H1 (cell line): ENCODE data around the gene G3BP1. TPM values are rescaled to one million over a fixed set of nuclear protein-coding genes. Genes with fewer than 3 reads are reported as not detected.

Experiments
- GABPA ChIP-seq: IDR thresholded peaks from 2 replicates; pipeline ENCODE4 v1.6.1; 2011; ENCODE audit warnings: mild to moderate bottlenecking, low read length, moderate library complexity, borderline replicate concordance; ENCODE audit not compliant: insufficient read depth
- POLR2AphosphoS5 ChIP-seq: IDR thresholded peaks from 2 replicates; pipeline ENCODE4 v1.6.1; 2011; ENCODE audit warnings: low read depth, low read length
- RFX5 ChIP-seq: IDR thresholded peaks from 2 replicates; pipeline ENCODE4 v1.6.1; 2011; ENCODE audit warnings: low read depth, low read length, improper control_type of control experiment, borderline replicate concordance
- SUZ12 ChIP-seq: fragments of 200-600 bp; sonication (generic); IDR thresholded peaks from 2 replicates; pipeline ENCODE4 v1.6.1; 2012; ENCODE audit warnings: mild to moderate bottlenecking, inconsistent platforms, low read length, moderate library complexity, mixed read lengths
- polyA plus RNA-seq, 7 experiments: library from polyadenylated mRNA; depleted of rRNA in 3 of 7; stranded (reverse) in 5 of 7; unstranded in 2 of 7; fragments of >200 nt in 5 of 7; fragments of 200-250 nt in 2 of 7; gene quantifications; 1 replicate in 5 of 7; 2 replicates in 1 of 7; 4 replicates in 1 of 7; pipeline versions ENCODE4 v1.2.1 to v1.2.3, GENCODE V29; 2011 to 2013; ENCODE audit warnings: missing spikeins in 2 of 7, mixed read lengths in 2 of 7
- total RNA-seq: library from RNA; stranded (reverse); fragmentation: NEBNext Ultra II Directional; extraction: Animal tissue kit (Norgen Biotek cat#: 25700); gene quantifications from 2 replicates; pipeline ENCODE4 v1.2.1, GENCODE V29; 2021
- TF ChIP-seq, protein P1 (sequence below): IDR thresholded peaks from 2 replicates; pipeline ENCODE4 v1.6.1; 2012; ENCODE audit warnings: inconsistent platforms
- TF ChIP-seq, protein P2 (sequence below): IDR thresholded peaks from 2 replicates; pipeline ENCODE4 v1.6.1; 2012; ENCODE audit warnings: inconsistent platforms

G3BP1 gene
- total and polyA plus RNA-seq, 2 of the 8 experiments (the other 6 are each of a cell fraction or from before 2014, with no cell fraction given) = 71.2 to 516 TPM

DNA sequence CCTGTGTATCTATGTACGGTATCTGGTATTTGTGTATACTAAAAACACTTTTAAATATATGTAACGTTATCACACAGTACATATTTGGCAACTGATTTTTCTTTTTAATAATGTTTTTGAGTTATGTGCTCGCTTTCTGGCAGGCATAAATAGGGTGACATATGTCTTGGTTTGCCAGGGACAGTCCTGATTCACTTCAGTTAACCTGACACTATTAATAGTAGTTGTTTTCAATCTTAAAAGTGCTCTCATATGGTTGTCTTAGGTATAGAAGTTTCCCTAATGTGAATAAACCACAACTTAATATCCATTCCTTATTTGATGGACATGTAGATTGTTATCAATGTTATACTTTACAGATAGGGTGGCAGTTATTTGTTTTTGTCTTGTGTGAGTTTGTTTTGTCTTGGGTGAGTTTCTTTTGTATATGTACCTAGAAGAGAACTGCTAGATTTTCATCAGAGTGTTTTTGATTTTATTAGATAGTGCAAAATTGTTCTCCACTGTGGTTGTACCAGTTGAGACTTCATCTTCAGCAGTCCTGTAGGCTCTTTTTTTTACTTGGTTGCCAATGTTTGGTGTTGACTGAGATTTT is 7.9 kb downstream of the G3BP1 start (continued):
- TF ChIP-seq GABPA = no peak
- no peak for TF ChIP-seq RFX5
- TF ChIP-seq SUZ12 = no peak
- TF ChIP-seq, protein P1, sequence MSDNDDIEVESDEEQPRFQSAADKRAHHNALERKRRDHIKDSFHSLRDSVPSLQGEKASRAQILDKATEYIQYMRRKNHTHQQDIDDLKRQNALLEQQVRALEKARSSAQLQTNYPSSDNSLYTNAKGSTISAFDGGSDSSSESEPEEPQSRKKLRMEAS = no peak
- no peak for TF ChIP-seq POLR2AphosphoS5
- TF ChIP-seq, protein P2, sequence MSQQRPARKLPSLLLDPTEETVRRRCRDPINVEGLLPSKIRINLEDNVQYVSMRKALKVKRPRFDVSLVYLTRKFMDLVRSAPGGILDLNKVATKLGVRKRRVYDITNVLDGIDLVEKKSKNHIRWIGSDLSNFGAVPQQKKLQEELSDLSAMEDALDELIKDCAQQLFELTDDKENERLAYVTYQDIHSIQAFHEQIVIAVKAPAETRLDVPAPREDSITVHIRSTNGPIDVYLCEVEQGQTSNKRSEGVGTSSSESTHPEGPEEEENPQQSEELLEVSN = no peak
